NOMO-1 (cell line): ENCODE results near the gene RNF186.

Source experiments
- DNase-seq, 2 experiments: peaks; one replicate each; lab custom pipeline; 2025; ENCODE audit not compliant: unreplicated experiment in 2 of 2; lab: John Stamatoyannopoulos, UW

Gene RNF186

GRCh38 chr1:19768353-19769210 lies 46.5 kb downstream of the RNF186 start:
- no peak for DNase-seq

- DNase-seq = no peak
Measured at GRCh38 chr1:19765623-19766022, 49.5 kb downstream of the RNF186 start.

GRCh38 chr1:19764848-19765247 lies 50.2 kb downstream of the RNF186 start:
- DNase-seq = no peak
